ENCODE data around the gene ETV2. TPM values are rescaled to one million over a fixed set of nuclear protein-coding genes. Genes with fewer than 3 reads are reported as not detected.

The ETV2 gene, protein sequence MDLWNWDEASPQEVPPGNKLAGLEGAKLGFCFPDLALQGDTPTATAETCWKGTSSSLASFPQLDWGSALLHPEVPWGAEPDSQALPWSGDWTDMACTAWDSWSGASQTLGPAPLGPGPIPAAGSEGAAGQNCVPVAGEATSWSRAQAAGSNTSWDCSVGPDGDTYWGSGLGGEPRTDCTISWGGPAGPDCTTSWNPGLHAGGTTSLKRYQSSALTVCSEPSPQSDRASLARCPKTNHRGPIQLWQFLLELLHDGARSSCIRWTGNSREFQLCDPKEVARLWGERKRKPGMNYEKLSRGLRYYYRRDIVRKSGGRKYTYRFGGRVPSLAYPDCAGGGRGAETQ
- 1.6 to 3.1 TPM (median 2.4 TPM) in 5 replicates for total RNA-seq (2022; extraction: Qiagen RNA extraction)

DNA sequence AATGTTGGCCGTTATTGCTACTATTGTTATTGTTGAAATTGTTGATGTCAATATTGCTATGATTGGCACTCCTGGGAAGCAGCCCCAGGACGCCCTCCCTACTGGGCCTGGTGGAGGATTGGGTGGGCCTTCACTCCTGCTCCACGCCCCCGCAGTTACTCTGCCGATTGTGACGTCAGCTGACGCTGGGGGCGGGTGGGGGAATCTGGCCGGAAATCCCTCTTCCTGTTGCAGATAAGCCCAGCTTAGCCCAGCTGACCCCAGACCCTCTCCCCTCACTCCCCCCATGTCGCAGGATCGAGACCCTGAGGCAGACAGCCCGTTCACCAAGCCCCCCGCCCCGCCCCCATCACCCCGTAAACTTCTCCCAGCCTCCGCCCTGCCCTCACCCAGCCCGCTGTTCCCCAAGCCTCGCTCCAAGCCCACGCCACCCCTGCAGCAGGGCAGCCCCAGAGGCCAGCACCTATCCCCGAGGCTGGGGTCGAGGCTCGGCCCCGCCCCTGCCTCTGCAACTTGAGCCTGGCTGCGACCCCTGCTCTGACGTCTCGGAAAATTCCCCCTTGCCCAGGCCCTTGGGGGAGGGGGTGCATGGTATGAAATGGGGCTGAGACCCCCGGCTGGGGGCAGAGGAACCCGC is at the start of gene ETV2:
ETV2 (plus strand) TSS at position 231 of the 637 bp plus-strand sequence. CDS start 716 bp downstream, outside the sequence.

DNA sequence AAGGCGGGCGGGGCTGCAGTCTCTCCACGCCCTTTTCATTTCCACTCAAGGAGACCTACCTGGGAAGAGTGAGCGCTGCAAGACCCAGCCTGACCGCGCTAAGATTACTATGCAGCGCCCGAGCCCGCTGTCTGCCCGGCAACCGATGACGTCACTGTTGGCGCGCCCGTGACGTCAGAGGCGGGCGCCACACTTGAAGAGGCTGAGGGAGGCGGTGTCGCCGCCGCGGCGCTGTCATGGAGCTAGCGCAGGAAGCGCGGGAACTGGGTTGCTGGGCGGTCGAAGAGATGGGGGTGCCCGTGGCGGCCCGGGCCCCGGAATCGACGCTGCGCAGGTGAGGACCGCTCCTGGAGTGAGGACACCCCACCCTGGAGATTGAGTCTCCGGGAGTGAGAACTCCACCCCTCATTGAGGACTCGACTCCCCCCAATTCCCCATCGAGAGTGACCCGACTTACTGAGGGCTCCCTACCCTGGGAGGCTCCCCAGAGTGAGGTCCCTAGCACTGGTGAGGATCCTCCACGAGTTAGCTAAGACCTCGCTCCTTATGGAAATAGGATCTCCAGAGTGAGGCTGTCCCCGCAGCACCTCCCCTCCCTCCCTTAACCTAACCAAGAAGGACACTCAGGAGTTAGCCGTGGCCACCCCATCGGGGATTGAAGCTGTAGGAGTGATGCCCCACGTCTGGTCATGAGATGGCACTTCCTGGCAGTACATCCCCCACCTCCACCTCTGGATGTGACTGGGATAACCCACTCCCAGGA is 28.8 kb upstream of the ETV2 start, which contains the start of gene HAUS5:
HAUS5 (plus strand) TSS at position 177 of the 763 bp plus-strand sequence; CDS start at position 237, 60 bp downstream.

DNA sequence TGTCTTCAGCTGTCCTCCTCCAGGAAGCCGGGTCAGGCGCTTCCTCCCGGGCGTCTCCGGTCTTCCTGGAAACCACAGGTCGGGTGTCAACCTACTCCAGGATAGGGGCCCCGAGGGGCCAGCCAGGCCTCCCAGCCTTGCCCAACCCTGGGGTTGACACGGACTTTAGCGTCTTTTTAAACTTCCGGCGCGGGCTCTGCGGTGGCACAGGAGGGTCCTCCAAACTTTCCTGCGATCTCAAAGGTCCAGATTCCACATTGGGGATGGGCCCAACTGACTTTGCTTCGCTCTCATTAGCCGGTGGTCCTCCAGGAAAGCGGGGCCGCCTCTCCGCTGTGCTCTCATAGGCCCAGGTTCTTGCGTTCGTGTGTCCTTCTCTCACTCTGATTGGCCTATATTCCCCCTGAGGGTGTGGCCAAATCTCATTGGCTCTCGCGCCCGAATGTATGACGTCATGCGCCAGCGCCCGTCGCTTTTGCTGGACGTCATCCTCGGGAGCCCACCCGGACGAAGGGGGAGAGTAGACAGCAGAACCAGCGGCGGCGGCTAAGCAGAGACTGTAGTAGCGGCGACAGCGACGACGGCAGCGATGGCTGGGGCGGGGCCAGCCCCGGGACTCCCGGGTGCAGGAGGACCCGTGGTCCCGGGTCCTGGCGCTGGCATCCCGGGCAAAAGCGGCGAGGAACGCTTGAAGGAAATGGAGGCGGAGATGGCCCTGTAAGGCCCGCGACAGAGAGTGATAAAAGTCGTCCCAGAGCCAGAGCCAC is 12.8 kb upstream of the ETV2 start, which contains the start of gene RBM42:
RBM42 (plus strand) TSS at position 472 of the 767 bp plus-strand sequence; CDS start at position 590, 118 bp downstream.

DNA sequence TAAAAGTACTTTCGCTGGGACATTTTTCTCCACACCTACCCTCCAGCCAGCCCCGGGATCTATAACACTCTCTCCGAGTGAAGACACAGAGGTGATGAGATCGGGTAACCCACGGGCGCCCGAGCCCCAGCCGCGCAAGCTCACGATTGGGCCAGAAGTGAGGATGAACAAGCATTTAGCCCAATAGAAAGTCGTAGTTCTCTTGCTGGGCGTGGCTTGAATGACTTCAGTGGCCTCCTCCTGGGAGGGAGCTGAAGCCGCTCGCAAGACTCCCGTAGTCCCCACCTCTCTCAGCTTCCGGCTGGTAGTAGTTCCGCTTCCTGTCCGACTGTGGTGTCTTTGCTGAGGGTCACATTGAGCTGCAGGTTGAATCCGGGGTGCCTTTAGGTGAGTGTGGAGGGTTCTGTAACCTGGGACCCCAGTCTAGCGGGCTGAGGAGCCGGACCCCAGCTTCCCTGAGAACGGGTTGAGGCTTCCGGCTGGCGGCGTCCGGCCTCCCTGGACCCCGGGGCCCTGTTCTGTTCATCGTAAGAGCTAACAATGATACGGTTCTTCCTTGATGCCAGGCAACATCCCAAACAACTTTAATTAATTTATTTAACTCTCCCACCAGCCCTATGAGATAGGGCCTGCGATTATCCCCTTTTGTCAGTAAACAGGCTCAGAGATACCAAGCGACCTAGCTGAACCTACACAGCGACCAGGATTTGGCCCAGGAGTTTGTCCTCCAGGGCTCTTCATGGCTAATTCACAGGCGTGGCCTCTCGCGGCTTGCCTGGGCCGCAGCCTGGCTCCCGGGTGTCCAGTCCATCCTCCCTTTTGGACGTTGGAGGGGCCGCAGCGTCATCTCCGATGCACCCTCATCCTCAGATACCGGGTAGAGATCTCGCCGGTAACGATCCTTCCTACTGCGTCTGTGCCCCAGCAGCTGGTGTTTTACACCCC is 6.7 kb downstream of the ETV2 start, which contains the start of gene COX6B1:
COX6B1 (plus strand) TSS at position 307 of the 945 bp plus-strand sequence. CDS start 2,921 bp downstream, outside the sequence.

DNA sequence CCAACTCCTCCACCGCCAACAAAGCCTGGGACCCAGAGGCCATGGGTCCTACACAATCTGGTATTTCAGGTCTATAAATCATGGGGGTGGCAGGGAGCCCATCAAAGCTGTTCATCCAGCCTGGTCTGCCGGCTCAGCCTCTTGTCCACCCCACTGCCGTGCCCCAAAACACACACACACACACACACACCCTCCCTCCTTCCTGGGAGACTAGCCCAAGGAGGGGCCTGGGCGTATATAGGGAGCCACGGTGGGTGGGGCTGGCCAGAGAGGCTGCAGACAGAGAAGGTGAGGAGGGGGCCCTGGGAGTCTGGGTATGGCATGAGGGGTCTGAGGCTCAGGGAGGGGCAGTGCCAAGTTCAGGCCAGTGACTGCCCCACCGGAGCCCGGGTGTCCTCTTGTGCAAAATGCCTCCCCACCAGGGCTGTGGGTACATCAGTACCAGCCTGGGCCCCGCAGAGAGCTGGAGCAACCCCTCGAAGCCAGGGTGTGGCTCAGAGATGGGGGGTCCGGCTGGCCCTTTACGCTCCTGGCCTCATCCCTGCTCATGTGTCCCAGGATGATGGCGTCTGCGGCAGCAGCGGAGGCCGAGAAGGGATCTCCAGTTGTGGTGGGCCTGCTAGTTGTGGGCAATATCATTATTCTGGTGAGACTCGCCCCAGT is 24.8 kb downstream of the ETV2 start, which contains the start of gene UPK1A:
UPK1A (plus strand) TSS at position 267 of the 663 bp plus-strand sequence; CDS start at position 563, 296 bp downstream.

Other genes starting within 250 kb of the ETV2 start
- 0.03 TPM in 1 of 5 replicates, not detected in the others for gene FFAR2, start 193.5 kb upstream of the ETV2 start, total RNA-seq (2022; extraction: Qiagen RNA extraction)
- not detected in 5 replicates for gene KRTDAP, start 151.3 kb upstream of the ETV2 start, total RNA-seq (2022; extraction: Qiagen RNA extraction)
- 34.1 to 42.4 TPM (median 35.8 TPM) in 5 replicates for gene DMKN, start 128.1 kb upstream of the ETV2 start, total RNA-seq (2022; extraction: Qiagen RNA extraction)
- 2.5 to 3.1 TPM (median 3.0 TPM) in 5 replicates for gene SBSN, start 113.4 kb upstream of the ETV2 start, total RNA-seq (2022; extraction: Qiagen RNA extraction)
- not detected in 5 replicates for gene GAPDHS, start 108.3 kb upstream of the ETV2 start, total RNA-seq (2022; extraction: Qiagen RNA extraction)
- 350 to 462 TPM (median 443 TPM) in 5 replicates for gene TMEM147, start 96.1 kb upstream of the ETV2 start, total RNA-seq (2022; extraction: Qiagen RNA extraction)
- not detected in 5 replicates for gene ATP4A, start 78.1 kb upstream of the ETV2 start, total RNA-seq (2022; extraction: Qiagen RNA extraction)
- not detected in 5 replicates for gene PMIS2, start 55.6 kb upstream of the ETV2 start, total RNA-seq (2022; extraction: Qiagen RNA extraction)
- 12.1 to 18.6 TPM (median 17.4 TPM) in 5 replicates for gene HAUS5, start 29.0 kb upstream of the ETV2 start, total RNA-seq (2022; extraction: Qiagen RNA extraction)
- gene RBM42, start 12.7 kb upstream of the ETV2 start, total RNA-seq (2022; extraction: Qiagen RNA extraction): 144 to 216 TPM (median 212 TPM) in 5 replicates
- 1,293 to 1,487 TPM (median 1,363 TPM) in 5 replicates for gene COX6B1, start 6.6 kb downstream of the ETV2 start, total RNA-seq (2022; extraction: Qiagen RNA extraction)
- 0.51 to 1.1 TPM (median 0.91 TPM) in 5 replicates for gene UPK1A, start 24.8 kb downstream of the ETV2 start, total RNA-seq (2022; extraction: Qiagen RNA extraction)
- 0.03 TPM in 1 of 5 replicates, not detected in the others for gene ZBTB32, start 62.8 kb downstream of the ETV2 start, total RNA-seq (2022; extraction: Qiagen RNA extraction)
- 47.4 to 63.8 TPM (median 61.5 TPM) in 5 replicates for gene KMT2B, start 76.3 kb downstream of the ETV2 start, total RNA-seq (2022; extraction: Qiagen RNA extraction)
- gene IGFLR1, start 100.7 kb downstream of the ETV2 start, total RNA-seq (2022; extraction: Qiagen RNA extraction): 12.9 to 14.2 TPM (median 13.3 TPM) in 5 replicates
- 26.6 to 31.3 TPM (median 28.4 TPM) in 5 replicates for gene U2AF1L4, start 103.7 kb downstream of the ETV2 start, total RNA-seq (2022; extraction: Qiagen RNA extraction)
- gene PSENEN, start 103.9 kb downstream of the ETV2 start, total RNA-seq (2022; extraction: Qiagen RNA extraction): 285 to 335 TPM (median 294 TPM) in 5 replicates
- 18.3 to 28.2 TPM (median 25.9 TPM) in 5 replicates for gene LIN37, start 106.8 kb downstream of the ETV2 start, total RNA-seq (2022; extraction: Qiagen RNA extraction)
- 0.12 to 0.29 TPM (median 0.19 TPM) in 5 replicates for gene HSPB6, start 115.3 kb downstream of the ETV2 start, total RNA-seq (2022; extraction: Qiagen RNA extraction)
- 23.1 to 33.0 TPM (median 27.3 TPM) in 5 replicates for gene PROSER3, start 116.4 kb downstream of the ETV2 start, total RNA-seq (2022; extraction: Qiagen RNA extraction)
- 4.3 to 9.2 TPM (median 6.5 TPM) in 5 replicates for gene ARHGAP33, start 133.8 kb downstream of the ETV2 start, total RNA-seq (2022; extraction: Qiagen RNA extraction)
- gene PRODH2, start 171.1 kb downstream of the ETV2 start, total RNA-seq (2022; extraction: Qiagen RNA extraction): 0.22 to 0.36 TPM (median 0.24 TPM) in 4 of 5 replicates, not detected in the other
- 0.32 to 0.84 TPM (median 0.46 TPM) in 5 replicates for gene NPHS1, start 210.8 kb downstream of the ETV2 start, total RNA-seq (2022; extraction: Qiagen RNA extraction)
- 0.32 to 0.69 TPM (median 0.49 TPM) in 5 replicates for gene KIRREL2, start 215.2 kb downstream of the ETV2 start, total RNA-seq (2022; extraction: Qiagen RNA extraction)
- 62.9 to 100 TPM (median 98.2 TPM) in 5 replicates for gene APLP1, start 226.8 kb downstream of the ETV2 start, total RNA-seq (2022; extraction: Qiagen RNA extraction)

All from A549 treated with CORT108297 at 1 μM for 4 hours (cell line).